Colonic mucosa (tissue), 4 donors: ENCODE data around the gene RNASE7. TPM values are rescaled to one million over a fixed set of nuclear protein-coding genes. Genes with fewer than 3 reads are reported as not detected.

Source experiments
- DNase-seq: peaks from one replicate; pipeline ENCODE4 v3.0.0-alpha.2; 2020
- H3K27ac ChIP-seq: fragments of 200-600 bp; one replicate; pipeline ENCODE4 v1.8.0; 2021
- H3K27me3 ChIP-seq: fragments of 200-600 bp; one replicate; pipeline ENCODE4 v1.8.0; 2021
- H3K36me3 ChIP-seq: fragments of 200-600 bp; one replicate; pipeline ENCODE4 v1.8.0; 2021
- H3K4me1 ChIP-seq: fragments of 200-600 bp; one replicate; pipeline ENCODE4 v1.8.0; 2021; ENCODE audit warnings: mild to moderate bottlenecking
- H3K4me3 ChIP-seq: fragments of 200-600 bp; one replicate; pipeline ENCODE4 v1.8.0; 2021
- H3K9ac ChIP-seq, 2 donors: one replicate each; pipeline ENCODE4 v1.7.0; 2013; ENCODE audit warnings: control low read depth in 2 of 2, low read depth in 2 of 2, low read length in 2 of 2
- H3K9me3 ChIP-seq: fragments of 200-600 bp; one replicate; pipeline ENCODE4 v1.8.0; 2021
- intact Hi-C: fragments of 100-400 bp; cut with DNase I; formaldehyde crosslinking; loops from one replicate; pipeline ENCODE4 v1.14.1; 2022
- total RNA-seq, 2 donors: library from RNA; stranded (reverse); fragmentation: NEBNext Ultra II Directional in 1 of 2; extraction: Animal tissue kit (Norgen Biotek cat#: 25700) in 1 of 2; gene quantifications; one replicate each; pipeline ENCODE4 v1.2.1, GENCODE V29; 2021
- TF ChIP-seq, protein P1 (sequence below): fragments of 200-600 bp; IDR thresholded peaks from one replicate; pipeline ENCODE4 v1.8.0; 2022; ENCODE audit warnings: antibody characterized with exemption, mild to moderate bottlenecking
- donor health status: healthy.
- donor health status: DM: no; HTN: no; CAD: no.
- donor health status: DM: no; HTN: no; CAD: no.

RNASE7 gene
- total RNA-seq, 2 donors from 2014 or later = 0.16 to 0.30 TPM

DNA sequence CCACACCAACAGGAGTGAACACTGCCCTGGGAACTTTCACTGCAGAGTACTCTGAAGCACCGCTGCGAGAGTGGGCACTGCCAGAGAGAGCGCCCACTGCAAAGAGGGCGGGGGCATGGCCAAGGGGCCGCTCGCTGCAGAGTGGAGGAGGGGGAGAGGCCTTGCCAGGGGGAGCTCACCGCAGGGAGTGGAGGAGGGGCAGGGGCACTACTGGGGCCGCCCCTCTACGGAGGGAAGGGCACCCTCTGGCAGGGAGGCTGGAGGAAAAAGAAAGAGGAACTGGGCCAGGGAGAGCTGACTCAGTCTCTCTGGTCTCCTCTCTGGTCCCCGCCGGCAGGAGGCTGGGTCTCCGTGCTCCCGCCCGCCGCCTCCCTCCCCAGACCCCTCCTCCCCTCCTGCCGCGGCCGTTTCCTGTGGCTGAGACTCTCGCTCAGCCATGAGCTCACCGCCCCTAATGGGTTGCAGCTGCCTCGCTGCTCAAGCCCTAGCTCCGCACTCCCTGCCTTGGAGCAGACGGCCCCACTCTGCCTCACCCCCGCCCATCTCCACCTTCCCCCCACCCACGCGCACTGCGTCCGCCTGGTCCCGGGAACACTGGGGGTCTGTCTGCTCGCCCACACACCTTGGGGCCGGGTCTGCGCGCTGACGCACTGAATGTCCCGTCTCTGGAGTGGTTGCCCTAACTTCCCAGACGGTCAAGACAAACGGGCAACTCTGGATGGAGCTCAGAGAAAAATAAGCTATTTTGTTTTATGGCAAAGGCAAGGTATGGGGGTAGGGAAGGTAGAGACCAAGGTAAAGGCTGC, 29.3 kb downstream of the RNASE7 start:
- Histone ChIP-seq H3K9ac (peak overlapping the region; percentile 91 to 99), H3K27me3 (no peaks in the 10 kb centered on the region), H3K27ac (peak overlapping the region; percentile 90), H3K9me3 (no peaks in the 10 kb centered on the region), H3K4me1 (peaks cover 14% of the 10 kb centered on the region), H3K36me3 (peaks cover 9% of the 10 kb centered on the region), H3K4me3 (peak overlapping the region; percentile 68)
- DNase-seq = peak; percentile 86
- intact Hi-C loops = no loop called here
- TF ChIP-seq, protein P1, sequence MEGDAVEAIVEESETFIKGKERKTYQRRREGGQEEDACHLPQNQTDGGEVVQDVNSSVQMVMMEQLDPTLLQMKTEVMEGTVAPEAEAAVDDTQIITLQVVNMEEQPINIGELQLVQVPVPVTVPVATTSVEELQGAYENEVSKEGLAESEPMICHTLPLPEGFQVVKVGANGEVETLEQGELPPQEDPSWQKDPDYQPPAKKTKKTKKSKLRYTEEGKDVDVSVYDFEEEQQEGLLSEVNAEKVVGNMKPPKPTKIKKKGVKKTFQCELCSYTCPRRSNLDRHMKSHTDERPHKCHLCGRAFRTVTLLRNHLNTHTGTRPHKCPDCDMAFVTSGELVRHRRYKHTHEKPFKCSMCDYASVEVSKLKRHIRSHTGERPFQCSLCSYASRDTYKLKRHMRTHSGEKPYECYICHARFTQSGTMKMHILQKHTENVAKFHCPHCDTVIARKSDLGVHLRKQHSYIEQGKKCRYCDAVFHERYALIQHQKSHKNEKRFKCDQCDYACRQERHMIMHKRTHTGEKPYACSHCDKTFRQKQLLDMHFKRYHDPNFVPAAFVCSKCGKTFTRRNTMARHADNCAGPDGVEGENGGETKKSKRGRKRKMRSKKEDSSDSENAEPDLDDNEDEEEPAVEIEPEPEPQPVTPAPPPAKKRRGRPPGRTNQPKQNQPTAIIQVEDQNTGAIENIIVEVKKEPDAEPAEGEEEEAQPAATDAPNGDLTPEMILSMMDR = no peak

DNA sequence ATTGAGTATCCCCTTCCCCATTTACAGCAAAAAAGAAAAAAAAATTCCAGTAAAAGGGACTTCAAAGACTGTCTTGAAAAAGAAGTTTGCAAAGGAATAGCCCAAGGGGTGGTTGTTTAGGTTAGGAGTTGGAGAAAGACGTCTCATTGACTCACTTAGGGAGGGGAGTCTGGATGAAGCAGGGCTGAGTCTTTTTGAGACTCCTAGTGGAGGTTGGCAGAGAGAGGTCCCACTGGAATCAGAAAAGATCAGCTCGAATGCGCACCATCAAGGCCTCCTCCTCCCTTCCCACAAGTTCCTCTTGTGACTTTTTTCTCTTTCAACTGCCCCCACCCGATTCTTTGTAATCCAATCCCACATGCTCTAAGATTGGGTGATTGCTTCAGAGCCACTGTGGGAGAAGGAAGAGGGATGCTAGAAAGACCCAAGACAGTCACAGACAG, 29.9 kb downstream of the RNASE7 start:
- intact Hi-C loops = no loop called here
- H3K4me3 ChIP-seq = peak overlapping the region; percentile 68
- TF ChIP-seq, protein P1 = no peak
- no peaks in the 10 kb centered on the region for H3K9me3 ChIP-seq
- peaks cover 9% of the 10 kb centered on the region for H3K36me3 ChIP-seq
- H3K9ac ChIP-seq = peak overlapping the region in 1 of 2 donors; percentile 99
- peak overlapping the region; percentile 90 for H3K27ac ChIP-seq
- no peak for DNase-seq
- H3K4me1 ChIP-seq = peaks cover 14% of the 10 kb centered on the region
- no peaks in the 10 kb centered on the region for H3K27me3 ChIP-seq

DNA sequence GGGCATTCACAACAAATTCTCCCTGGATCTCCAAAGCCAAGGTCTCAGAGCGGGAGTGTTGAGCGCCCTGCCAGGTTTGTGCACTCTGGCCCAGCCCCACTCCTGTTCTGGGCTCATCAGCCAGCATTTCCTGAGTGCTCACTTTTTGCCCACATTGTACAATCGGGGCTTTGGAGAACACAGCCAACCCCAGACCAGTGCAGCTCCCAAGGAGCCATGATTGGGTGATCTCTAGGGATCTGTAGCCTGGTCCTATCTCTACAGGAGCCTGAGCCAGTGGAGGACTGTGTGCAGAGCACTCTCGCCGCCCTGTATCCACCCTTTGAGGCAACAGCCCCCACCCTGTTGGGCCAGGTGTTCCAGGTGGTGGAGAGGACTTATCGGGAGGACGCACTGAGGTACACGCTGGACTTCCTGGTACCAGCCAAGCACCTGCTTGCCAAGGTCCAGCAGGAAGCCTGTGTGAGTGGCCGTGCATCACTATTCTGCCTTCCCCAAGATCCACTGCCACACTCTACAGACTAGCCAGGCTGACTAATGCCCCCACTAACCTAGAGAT, 30.7 kb downstream of the RNASE7 start:
- Histone ChIP-seq H3K36me3 (peaks cover 12% of the 10 kb centered on the region), H3K4me3 (no peak overlapping the region), H3K27me3 (no peaks in the 10 kb centered on the region), H3K9ac (peak overlapping the region in 1 of 2 donors; percentile 99), H3K9me3 (no peaks in the 10 kb centered on the region), H3K4me1 (peaks cover 14% of the 10 kb centered on the region), H3K27ac (peak overlapping the region; percentile 90)
- DNase-seq = peak; percentile 77
- intact Hi-C loops = no loop called here
- TF ChIP-seq, protein P1 = no peak

DNA sequence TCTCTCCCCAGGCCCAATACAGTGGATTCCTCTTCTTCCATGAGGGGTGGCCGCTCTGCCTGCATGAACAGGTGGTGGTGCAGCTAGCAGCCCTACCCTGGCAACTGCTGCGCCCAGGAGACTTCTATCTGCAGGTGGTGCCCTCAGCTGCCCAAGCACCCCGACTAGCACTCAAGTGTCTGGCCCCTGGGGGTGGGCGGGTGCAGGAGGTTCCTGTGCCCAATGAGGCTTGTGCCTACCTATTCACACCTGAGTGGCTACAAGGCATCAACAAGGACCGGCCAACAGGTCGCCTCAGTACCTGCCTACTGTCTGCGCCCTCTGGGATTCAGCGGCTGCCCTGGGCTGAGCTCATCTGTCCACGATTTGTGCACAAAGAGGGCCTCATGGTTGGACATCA, 31.8 kb downstream of the RNASE7 start:
- TF ChIP-seq, protein P1 = no peak
- intact Hi-C loops = no loop called here
- Histone ChIP-seq H3K27ac (no peak overlapping the region), H3K9me3 (no peaks in the 10 kb centered on the region), H3K27me3 (no peaks in the 10 kb centered on the region), H3K4me1 (peaks cover 11% of the 10 kb centered on the region), H3K4me3 (no peak overlapping the region), H3K9ac (no peak overlapping the region), H3K36me3 (peaks cover 17% of the 10 kb centered on the region)
- DNase-seq = no peak

DNA sequence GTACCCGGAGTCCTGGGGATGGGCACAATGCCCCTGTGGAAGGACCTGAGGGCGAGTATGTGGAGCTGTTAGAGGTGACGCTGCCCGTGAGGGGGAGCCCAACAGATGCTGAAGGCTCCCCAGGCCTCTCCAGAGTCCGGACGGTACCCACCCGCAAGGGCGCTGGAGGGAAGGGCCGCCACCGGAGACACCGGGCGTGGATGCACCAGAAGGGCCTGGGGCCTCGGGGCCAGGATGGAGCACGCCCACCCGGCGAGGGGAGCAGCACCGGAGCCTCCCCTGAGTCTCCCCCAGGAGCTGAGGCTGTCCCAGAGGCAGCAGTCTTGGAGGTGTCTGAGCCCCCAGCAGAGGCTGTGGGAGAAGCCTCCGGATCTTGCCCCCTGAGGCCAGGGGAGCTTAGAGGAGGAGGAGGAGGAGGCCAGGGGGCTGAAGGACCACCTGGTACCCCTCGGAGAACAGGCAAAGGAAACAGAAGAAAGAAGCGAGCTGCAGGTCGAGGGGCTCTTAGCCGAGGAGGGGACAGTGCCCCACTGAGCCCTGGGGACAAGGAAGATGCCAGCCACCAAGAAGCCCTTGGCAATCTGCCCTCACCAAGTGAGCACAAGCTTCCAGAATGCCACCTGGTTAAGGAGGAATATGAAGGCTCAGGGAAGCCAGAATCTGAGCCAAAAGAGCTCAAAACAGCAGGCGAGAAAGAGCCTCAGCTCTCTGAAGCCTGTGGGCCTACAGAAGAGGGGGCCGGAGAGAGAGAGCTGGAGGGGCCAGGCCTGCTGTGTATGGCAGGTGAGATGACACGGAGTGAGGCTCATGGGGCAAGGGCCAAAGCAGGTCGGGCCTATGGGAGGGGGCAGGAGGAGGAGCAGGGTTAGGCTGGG, 32.5 kb downstream of the RNASE7 start:
- H3K27ac ChIP-seq = no peak overlapping the region
- H3K9ac ChIP-seq = no peak overlapping the region
- TF ChIP-seq, protein P1 = no peak
- intact Hi-C loops = no loop called here
- no peak for DNase-seq
- no peak overlapping the region for H3K4me3 ChIP-seq
- peaks cover 7% of the 10 kb centered on the region for H3K4me1 ChIP-seq
- H3K9me3 ChIP-seq = no peaks in the 10 kb centered on the region
- peaks cover 24% of the 10 kb centered on the region for H3K36me3 ChIP-seq
- H3K27me3 ChIP-seq = no peaks in the 10 kb centered on the region
